Measurements from ENCODE around the gene GSTA2.
"Not testable (repeated sequence)": the region's sequence is repeated elsewhere in the genome, so short reads cannot be mapped to it uniquely, and the experiment has no call there.

GSTA2 gene

GRCh38 chr6:52749556-52750152 lies 13.6 kb downstream of the GSTA2 start:
- Histone ChIP-seq H3K27ac (ENCODE audit: extremely low read depth, low read depth, low read length) (no peak overlapping the region), H3K36me3 (ENCODE audit: control insufficient read depth in 2 of 2, insufficient read depth in 1 of 2, low read length in 2 of 2) (no peaks in the 10 kb centered on the region), H3K4me3 (ENCODE audit: low read depth, low read length) (no peak overlapping the region), H3K9me3 (ENCODE audit: control insufficient read depth, insufficient read depth, low read depth, low read length) (no peaks in the 10 kb centered on the region), H3K4me1 (ENCODE audit: control insufficient read depth, insufficient read depth, low read length) (no peaks in the 10 kb centered on the region)
- POLR2A ChIA-PET: no interaction called here
- CTCF ChIA-PET: interaction anchor here (0.6 kb wide), 1 partner anchor 1253 kb away, joined by 4 read pairs; no protein-coding TSS in a partner anchor
- no peak for TF ChIP-seq ZNF155 (tag by site-specific recombination; IDR thresholded peaks at IDR 0.05)
- TF ChIP-seq ZBTB1 (tag by site-specific recombination; IDR thresholded peaks at IDR 0.05): no peak
- no peak for TF ChIP-seq ZNF623 (tag by site-specific recombination; IDR thresholded peaks at IDR 0.05)
- no peak for TF ChIP-seq ZNF335 (tag by site-specific recombination; conservative IDR thresholded peaks at IDR 0.05)
- no peak for TF ChIP-seq PRDM1 (tag by site-specific recombination; IDR thresholded peaks at IDR 0.05)

- POLR2A ChIA-PET: interaction anchor here (0.6 kb wide), 1 partner anchor 507 kb away, joined by 6 read pairs; no protein-coding TSS in a partner anchor
- H3K4me1 ChIP-seq (ENCODE audit: control insufficient read depth, insufficient read depth, low read length); CTCF ChIA-PET: not testable (repeated sequence)
These were observed 16.0 kb downstream of the GSTA2 start for GRCh38 chr6:52747301-52747700.

GRCh38 chr6:52746213-52746612 lies 17.1 kb downstream of the GSTA2 start:
- no peak overlapping the region for H3K4me3 ChIP-seq (ENCODE audit: low read depth, low read length)
- no peaks in the 10 kb centered on the region for H3K4me1 ChIP-seq (ENCODE audit: control insufficient read depth, insufficient read depth, low read length)
- H3K9me3 ChIP-seq (ENCODE audit: control insufficient read depth, insufficient read depth, low read depth, low read length): no peaks in the 10 kb centered on the region
- POLR2A ChIA-PET: no interaction called here
- H3K36me3 ChIP-seq (ENCODE audit: control insufficient read depth in 2 of 2, insufficient read depth in 1 of 2, low read length in 2 of 2): no peaks in the 10 kb centered on the region
- CTCF ChIA-PET: interaction anchor here (0.9 kb wide), 1 partner anchor 22 kb away, joined by 3 read pairs; no protein-coding TSS in a partner anchor
- TF ChIP-seq ZNF37A (tag by site-specific recombination; IDR thresholded peaks at IDR 0.05) (no peak), ZNF449 (tag by site-specific recombination; IDR thresholded peaks at IDR 0.05) (no peak), MEIS1 (CRISPR knock-in tag; IDR thresholded peaks at IDR 0.05; ENCODE audit: borderline replicate concordance) (no peak), IKZF3 (tag by site-specific recombination; IDR thresholded peaks at IDR 0.05) (no peak), SCRT1 (tag by site-specific recombination; IDR thresholded peaks at IDR 0.05; ENCODE audit: borderline replicate concordance) (no peak), ZNF629 (tag by site-specific recombination; IDR thresholded peaks at IDR 0.05) (no peak), PRDM4 (tag by site-specific recombination; IDR thresholded peaks at IDR 0.05) (no peak), ZNF423 (tag by site-specific recombination; IDR thresholded peaks at IDR 0.05) (no peak), ZFP41 (tag by site-specific recombination; IDR thresholded peaks at IDR 0.05; ENCODE audit: borderline replicate concordance) (no peak), HOXD13 (CRISPR knock-in tag; IDR thresholded peaks at IDR 0.05; ENCODE audit: borderline replicate concordance) (no peak), BCL11A (tag by site-specific recombination; IDR thresholded peaks at IDR 0.05; ENCODE audit: low read depth) (no peak), ZNF792 (tag by site-specific recombination; IDR thresholded peaks at IDR 0.05) (no peak), TCF7L2 (IDR thresholded peaks at IDR 0.05; ENCODE audit: borderline replicate concordance, low read depth, low read length) (no peak)
- H3K27ac ChIP-seq (ENCODE audit: extremely low read depth, low read depth, low read length): no peak overlapping the region

More at GRCh38 chr6:52747301-52747700, 16.0 kb downstream of the GSTA2 start:
- not testable (repeated sequence) for H3K27ac ChIP-seq (ENCODE audit: extremely low read depth, low read depth, low read length); H3K9me3 ChIP-seq (ENCODE audit: control insufficient read depth, insufficient read depth, low read depth, low read length); H3K4me3 ChIP-seq (ENCODE audit: low read depth, low read length); H3K36me3 ChIP-seq (ENCODE audit: control insufficient read depth in 2 of 2, insufficient read depth in 1 of 2, low read length in 2 of 2)
